Thyroid gland (tissue), 4 donors: Measurements from ENCODE around the gene ABCD3. TPM values are rescaled to one million over a fixed set of nuclear protein-coding genes. Genes with fewer than 3 reads are reported as not detected.

Experiments used
- DNase-seq, 2 donors: peaks; one replicate each; pipeline ENCODE4 v3.0.0-alpha.2; 2019
- H3K27ac ChIP-seq, 3 donors: fragments of 200-600 bp; sonication (generic); 1 replicate in 2 of 3; 2 replicates in 1 of 3; pipeline ENCODE4 v1.5.1; 2016 to 2019; ENCODE audit warnings: mild to moderate bottlenecking in 1 of 3, moderate library complexity in 1 of 3
- H3K27me3 ChIP-seq: fragments of 200-600 bp; sonication (generic); one replicate; pipeline ENCODE4 v1.5.1; 2019
- H3K36me3 ChIP-seq, 2 donors: fragments of 200-600 bp; sonication (generic); one replicate each; pipeline ENCODE4 v1.5.1; 2016 to 2019
- H3K4me1 ChIP-seq, 2 donors: fragments of 200-600 bp; sonication (generic); one replicate each; pipeline ENCODE4 v1.5.1; 2017 to 2019
- H3K4me3 ChIP-seq, 3 donors: fragments of 200-600 bp; sonication (generic); replicated peaks in 1 of 3; 1 replicate in 2 of 3; 2 replicates in 1 of 3; pipeline ENCODE4 v1.5.1; 2016; ENCODE audit warnings: mild to moderate bottlenecking in 1 of 3
- H3K9me3 ChIP-seq: fragments of 200-600 bp; sonication (generic); one replicate; pipeline ENCODE4 v1.5.1; 2017
- CTCF ChIP-seq, 6 experiments: fragments of 200-600 bp in 3 of 6; fragments of 450-650 bp in 3 of 6; sonication (generic) in 3 of 6; IDR thresholded peaks; one replicate each; pipeline ENCODE4 v1.5.1; 2016 to 2019; ENCODE audit warnings: antibody characterized with exemption in 6 of 6, mild to moderate bottlenecking in 2 of 6, inconsistent platforms in 1 of 6, moderate library complexity in 1 of 6
- POLR2A ChIP-seq, 2 donors: fragments of 450-650 bp; IDR thresholded peaks; one replicate each; pipeline ENCODE4 v1.6.1; 2017; ENCODE audit warnings: antibody characterized with exemption in 2 of 2, mild to moderate bottlenecking in 2 of 2, moderate library complexity in 1 of 2
- WGBS, 2 donors: methylation state at CpG; one replicate each; pipeline ENCODE4 v1.1.5; 2017; 5-methylcytosine and 5-hydroxymethylcytosine counted together
- intact Hi-C: fragments of 100-400 bp; cut with DNase I; formaldehyde crosslinking; loops from one replicate; pipeline ENCODE4 v1.15.1; 2023
- total RNA-seq, 4 donors: library from RNA; depleted of rRNA; stranded (reverse); fragments of >200 nt; gene quantifications; one replicate each; pipeline ENCODE4 v1.2.3, GENCODE V29; 2016

ABCD3 gene
- total RNA-seq, 4 donors from 2014 or later = 45.3 to 52.1 (median 49.2) TPM

- peak; percentile 23 to 26 for DNase-seq
- Histone ChIP-seq H3K27ac (no peak overlapping the region), H3K9me3 (no peaks in the 10 kb centered on the region), H3K4me3 (no peak overlapping the region), H3K27me3 (no peaks in the 10 kb centered on the region), H3K36me3 (peaks cover 0 to 6% of the 10 kb centered on the region in 2 donors), H3K4me1 (peaks cover 0 to 2% of the 10 kb centered on the region in 2 donors)
- WGBS, 2 donors = 20 to 27% methylated on average over 4 of the region's 4 CpGs
- TF ChIP-seq CTCF (IDR thresholded peaks at IDR 0.05) = peak in 4 of 6 experiments; percentile 46 to 63 (median 52)
- no peak for TF ChIP-seq POLR2A (IDR thresholded peaks at IDR 0.05)
- intact Hi-C loops = loop anchor here (5.0 kb wide), 1 partner anchor 285 kb away; no protein-coding TSS in a partner anchor
These were observed 104.1 kb downstream of the ABCD3 start for GRCh38 chr1:94522304-94522703.

GRCh38 chr1:94524531-94524930 lies 106.3 kb downstream of the ABCD3 start:
- H3K27ac ChIP-seq = no peak overlapping the region
- 90 to 94% methylated on average over 6 of the region's 6 CpGs for WGBS, 2 donors
- intact Hi-C loops = loop anchor here (5.0 kb wide), 1 partner anchor 283 kb away; no protein-coding TSS in a partner anchor

GRCh38 chr1:94526152-94526980 lies 108.2 kb downstream of the ABCD3 start:
- TF ChIP-seq CTCF (IDR thresholded peaks at IDR 0.05) (no peak), POLR2A (IDR thresholded peaks at IDR 0.05) (no peak)
- no peaks in the 10 kb centered on the region for H3K27me3 ChIP-seq
- peaks cover 1 to 14% of the 10 kb centered on the region in 2 donors for H3K36me3 ChIP-seq
- WGBS, 2 donors = 88 to 96% methylated on average over 7 of the region's 7 CpGs
- H3K4me3 ChIP-seq = no peak overlapping the region
- peaks cover 8 to 14% of the 10 kb centered on the region in 2 donors for H3K4me1 ChIP-seq
- no peak for DNase-seq
- intact Hi-C loops = no loop called here
- H3K9me3 ChIP-seq = no peaks in the 10 kb centered on the region
- H3K27ac ChIP-seq = peak overlapping the region in 1 of 3 donors; percentile 13

More at GRCh38 chr1:94524531-94524930, 106.3 kb downstream of the ABCD3 start:
- no peaks in the 10 kb centered on the region for H3K27me3 ChIP-seq
- no peak overlapping the region for H3K4me3 ChIP-seq
- TF ChIP-seq CTCF (IDR thresholded peaks at IDR 0.05) (no peak), POLR2A (IDR thresholded peaks at IDR 0.05) (no peak)
- H3K9me3 ChIP-seq = no peaks in the 10 kb centered on the region
- peaks cover 8 to 14% of the 10 kb centered on the region in 2 donors for H3K4me1 ChIP-seq
- no peak for DNase-seq
- H3K36me3 ChIP-seq = peaks cover 0 to 2% of the 10 kb centered on the region in 2 donors

- intact Hi-C loops = no loop called here
- H3K27me3 ChIP-seq = no peaks in the 10 kb centered on the region
- DNase-seq = peak; percentile 25 to 36
- peaks cover 10 to 26% of the 10 kb centered on the region in 2 donors for H3K36me3 ChIP-seq
- TF ChIP-seq POLR2A (IDR thresholded peaks at IDR 0.05) (no peak), CTCF (IDR thresholded peaks at IDR 0.05) (peak in 3 of 6 experiments; percentile 2 to 33 (median 11))
- H3K4me3 ChIP-seq = no peak overlapping the region
- WGBS, 2 donors = 22 to 29% methylated on average over 1 of the region's 1 CpG
- peak overlapping the region; percentile 37 to 64 (median 54) for H3K27ac ChIP-seq
- H3K4me1 ChIP-seq = peaks cover 8 to 14% of the 10 kb centered on the region in 2 donors
- no peaks in the 10 kb centered on the region for H3K9me3 ChIP-seq
These were observed 109.3 kb downstream of the ABCD3 start for GRCh38 chr1:94527447-94528031.
